GM19397 (cell line): ENCODE results near the gene STAP2.

Source experiments
- ATAC-seq: cut with Tn5 transposase; IDR thresholded peaks from one replicate; pipeline ENCODE4 v1.9.1; 2021; ENCODE audit warnings: mild to moderate bottlenecking, moderate library complexity; ENCODE audit not compliant: unreplicated experiment

STAP2 gene, protein sequence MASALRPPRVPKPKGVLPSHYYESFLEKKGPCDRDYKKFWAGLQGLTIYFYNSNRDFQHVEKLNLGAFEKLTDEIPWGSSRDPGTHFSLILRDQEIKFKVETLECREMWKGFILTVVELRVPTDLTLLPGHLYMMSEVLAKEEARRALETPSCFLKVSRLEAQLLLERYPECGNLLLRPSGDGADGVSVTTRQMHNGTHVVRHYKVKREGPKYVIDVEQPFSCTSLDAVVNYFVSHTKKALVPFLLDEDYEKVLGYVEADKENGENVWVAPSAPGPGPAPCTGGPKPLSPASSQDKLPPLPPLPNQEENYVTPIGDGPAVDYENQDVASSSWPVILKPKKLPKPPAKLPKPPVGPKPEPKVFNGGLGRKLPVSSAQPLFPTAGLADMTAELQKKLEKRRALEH

DNA sequence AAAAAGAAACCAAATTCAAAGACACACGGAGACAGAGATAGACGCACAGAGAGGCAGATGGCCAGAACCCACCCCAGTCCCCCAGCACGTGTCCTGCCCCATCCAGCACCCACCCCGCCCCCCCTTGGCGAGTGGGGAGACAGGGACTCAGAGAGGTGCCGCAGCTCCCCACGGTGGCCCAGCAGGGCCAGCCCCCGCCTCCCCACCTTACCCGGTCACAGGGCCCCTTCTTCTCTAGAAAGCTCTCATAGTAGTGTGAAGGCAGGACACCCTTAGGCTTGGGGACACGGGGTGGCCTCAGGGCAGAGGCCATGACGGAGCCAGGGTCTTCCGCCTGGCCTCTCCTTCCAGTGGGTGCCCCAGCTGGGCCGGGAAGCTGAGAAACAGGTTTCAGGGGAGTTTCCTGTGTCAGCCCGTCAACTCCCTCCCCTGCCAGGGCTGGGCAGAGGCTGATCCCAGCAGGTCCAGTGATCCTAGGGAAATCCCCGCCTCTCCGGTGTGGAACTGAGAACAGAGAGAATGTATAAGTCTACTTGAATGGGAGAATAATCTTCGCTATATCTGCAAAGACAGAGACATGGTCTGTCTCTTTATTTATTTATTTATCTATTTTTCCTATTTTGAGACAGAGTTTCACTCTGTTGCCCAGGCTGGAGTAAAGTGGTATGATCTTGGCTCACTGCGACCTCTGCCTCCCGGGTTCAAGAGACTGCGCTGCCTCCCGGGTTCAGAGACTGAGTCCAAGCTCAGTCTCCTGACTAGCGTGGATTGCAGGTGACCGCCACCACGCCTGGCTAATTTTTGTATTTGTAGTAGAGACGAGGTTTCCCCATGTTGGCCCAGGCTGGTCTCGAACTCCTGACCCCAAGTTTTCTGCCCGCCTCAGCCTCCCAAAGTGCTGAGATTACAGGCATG, at the start of gene STAP2:
STAP2 (minus strand) TSS at position 387 of the 915 bp plus-strand sequence; CDS start at position 313, 74 bp downstream.
- no peak for ATAC-seq

DNA sequence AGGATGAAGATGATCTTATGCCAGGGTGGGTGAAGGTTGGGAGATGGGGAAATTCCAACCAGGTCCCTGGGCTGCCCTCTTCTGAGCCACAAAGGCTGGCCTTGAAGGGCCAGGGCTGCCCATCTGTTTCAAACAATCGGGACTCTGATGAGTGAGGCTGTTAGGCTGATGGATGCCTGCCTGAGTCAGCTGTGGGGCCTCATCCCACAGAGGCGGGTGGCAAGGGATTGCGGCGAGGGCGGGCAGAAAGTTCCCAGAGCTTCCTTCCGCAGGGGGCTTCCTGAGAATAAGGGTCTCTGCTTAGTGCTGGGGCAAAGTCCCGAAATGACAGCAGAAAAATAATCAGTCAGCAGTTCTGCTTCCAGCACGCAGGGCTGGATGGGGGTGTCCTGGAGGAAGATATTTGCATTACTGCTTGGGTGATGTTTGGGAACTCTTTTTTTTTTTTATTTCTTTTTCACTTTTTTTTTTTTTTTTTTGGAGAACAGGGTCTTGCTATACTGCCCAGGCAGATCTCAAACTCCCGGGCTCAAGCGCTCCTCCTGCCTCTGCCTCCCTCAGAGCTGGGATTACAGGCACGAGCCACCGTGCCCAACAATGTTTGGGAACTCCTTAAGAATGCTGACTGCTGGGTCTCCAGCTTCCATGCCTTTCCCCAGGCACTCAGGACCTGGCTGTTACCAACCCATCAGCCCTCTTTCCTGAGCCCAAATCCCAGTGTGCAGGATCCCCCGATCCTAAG, 47.6 kb upstream of the STAP2 start:
- no peak for ATAC-seq

- no peak for ATAC-seq
Observed at GRCh38 chr19:4385291-4386040, 46.8 kb upstream of the STAP2 start.

- ATAC-seq = no peak
Observed at GRCh38 chr19:4380254-4380727, 41.7 kb upstream of the STAP2 start.

GRCh38 chr19:4379383-4380253, 41.0 kb upstream of the STAP2 start:
- no peak for ATAC-seq

DNA sequence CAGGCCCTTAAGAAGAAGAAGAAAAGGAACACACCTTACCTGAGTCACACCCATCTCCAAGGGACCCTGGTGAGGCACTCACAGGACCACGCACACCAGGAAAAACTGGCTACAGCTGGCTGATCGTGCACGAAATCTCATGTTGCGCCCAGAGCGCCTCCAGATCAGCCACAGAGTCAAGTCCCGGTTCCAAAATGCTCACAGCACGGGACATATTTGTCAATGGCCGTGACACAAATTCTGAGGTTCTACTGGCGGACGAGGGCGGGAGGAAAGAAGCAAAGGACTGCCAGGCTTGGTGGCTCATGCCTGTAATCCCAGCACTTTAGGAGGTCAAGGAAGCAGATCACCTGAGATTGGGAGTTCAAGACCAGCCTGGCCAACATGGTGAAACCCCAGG, 40.3 kb upstream of the STAP2 start:
- ATAC-seq = no peak

DNA sequence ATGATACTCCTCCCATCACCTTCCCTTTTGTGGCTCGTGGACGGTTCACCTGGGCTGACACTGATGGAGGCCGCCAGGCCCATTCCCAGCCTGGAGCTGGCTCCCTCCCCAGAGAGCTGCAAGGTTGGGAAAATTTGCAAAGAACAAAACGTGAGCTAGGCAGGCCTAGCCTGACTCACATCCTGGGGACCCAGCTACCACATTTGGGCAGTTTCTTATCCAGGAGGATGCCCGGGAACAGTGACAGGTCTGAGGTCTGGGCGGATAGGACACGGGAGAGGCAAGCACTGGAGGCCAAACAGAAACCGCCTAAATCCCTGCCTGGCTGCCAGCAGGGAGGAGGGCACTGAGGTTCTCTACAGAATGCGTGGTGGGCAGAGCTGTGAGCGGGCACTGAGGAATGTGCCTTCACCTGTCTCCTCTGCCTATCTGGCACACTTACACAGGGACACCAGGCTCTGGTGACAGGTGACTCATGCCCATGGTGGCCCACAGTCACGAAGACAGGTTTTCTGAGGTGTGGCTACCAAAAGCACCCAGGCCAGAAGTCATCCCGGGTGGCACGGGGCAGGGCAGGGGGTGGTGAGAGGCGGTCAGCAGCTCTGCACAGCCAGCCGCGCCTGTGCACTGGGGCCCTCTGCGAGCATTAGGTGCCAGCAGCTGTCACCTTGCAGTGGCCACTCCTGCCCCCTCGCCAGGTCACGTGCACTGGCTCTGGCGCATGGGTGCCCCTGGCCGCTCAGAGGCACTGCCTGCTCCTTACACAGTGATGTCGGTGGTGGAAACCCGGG, 38.6 kb upstream of the STAP2 start:
- no peak for ATAC-seq

DNA sequence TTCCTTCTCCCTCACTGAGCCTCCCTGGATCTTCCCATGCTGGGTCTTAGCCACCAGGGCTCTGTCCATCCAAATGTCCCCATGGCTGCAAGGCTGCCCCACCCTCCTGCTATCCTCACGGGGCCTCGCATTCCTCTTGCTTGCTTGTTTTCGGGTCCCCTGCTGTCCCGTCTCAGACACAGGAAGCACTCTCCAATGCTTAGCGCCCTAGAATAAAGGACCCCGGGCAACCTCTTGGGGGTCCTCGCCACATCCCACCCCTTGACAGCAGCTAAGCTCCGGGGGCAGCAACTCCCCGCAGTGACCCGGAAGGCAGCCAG, 38.0 kb upstream of the STAP2 start:
- no peak for ATAC-seq

DNA sequence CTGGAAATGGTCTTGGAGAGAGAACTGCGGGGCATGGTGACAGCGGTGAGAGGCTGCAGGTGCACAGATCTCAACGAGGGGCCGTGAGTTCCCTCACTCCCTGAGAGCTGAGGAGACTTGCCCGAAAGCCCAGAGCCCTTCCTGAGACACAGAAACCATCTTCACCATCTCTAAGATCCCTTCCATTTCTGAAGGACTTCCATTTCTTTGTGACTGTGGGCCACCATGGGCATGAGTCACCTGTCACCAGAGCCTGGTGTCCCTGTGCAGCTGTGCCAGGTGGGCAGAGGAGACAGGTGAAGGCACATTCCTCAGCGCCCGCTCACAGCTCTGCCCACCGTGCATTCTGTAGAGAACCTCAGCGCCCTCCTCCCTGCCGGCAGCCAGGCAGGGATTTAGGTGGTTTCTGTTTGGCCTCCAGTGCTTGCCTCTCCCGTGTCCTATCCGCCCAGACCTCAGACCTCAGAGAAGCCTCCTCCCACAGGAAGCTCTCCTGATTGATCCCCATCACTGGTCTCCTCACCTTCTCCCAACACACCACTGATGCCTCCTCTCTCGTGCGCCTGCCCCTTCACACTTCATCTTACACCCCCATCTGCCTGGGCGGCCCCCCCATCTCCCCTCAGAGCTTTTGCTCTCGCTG, 37.5 kb upstream of the STAP2 start:
- ATAC-seq = no peak

GRCh38 chr19:4375164-4376027, 36.8 kb upstream of the STAP2 start:
- no peak for ATAC-seq

DNA sequence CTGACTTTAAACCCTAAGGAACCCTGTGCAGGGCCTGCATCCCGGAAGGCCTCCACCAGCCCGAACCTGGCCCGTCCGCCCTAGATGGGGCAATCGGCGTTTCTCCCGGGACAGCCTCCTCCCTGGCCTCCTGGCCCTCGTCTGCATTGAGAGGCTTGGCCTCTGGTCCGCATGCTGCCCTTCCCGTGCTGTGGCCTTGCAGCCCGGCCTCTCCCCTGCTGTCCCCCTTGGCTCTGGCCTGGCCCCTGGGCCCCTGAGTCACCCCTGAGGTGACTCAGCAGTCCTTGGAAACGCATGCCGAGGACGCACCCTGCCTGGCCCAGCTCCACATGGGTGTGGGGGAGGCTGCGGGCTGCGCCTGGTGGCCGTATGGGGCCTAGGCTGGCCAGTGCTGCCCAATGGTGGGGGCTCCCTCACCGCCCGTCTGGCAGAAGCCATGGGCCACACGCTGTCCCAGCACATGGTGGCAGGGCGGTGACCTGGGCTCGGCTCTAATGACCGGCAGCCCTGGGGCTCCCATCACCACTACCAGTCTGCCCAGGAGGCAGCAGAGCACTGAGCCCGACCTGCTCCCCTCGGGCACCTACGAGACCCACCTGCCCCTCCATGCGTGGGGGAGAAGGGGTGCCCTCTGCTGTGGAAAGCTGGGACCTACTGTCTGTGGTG, 36.0 kb upstream of the STAP2 start:
- ATAC-seq = no peak

DNA sequence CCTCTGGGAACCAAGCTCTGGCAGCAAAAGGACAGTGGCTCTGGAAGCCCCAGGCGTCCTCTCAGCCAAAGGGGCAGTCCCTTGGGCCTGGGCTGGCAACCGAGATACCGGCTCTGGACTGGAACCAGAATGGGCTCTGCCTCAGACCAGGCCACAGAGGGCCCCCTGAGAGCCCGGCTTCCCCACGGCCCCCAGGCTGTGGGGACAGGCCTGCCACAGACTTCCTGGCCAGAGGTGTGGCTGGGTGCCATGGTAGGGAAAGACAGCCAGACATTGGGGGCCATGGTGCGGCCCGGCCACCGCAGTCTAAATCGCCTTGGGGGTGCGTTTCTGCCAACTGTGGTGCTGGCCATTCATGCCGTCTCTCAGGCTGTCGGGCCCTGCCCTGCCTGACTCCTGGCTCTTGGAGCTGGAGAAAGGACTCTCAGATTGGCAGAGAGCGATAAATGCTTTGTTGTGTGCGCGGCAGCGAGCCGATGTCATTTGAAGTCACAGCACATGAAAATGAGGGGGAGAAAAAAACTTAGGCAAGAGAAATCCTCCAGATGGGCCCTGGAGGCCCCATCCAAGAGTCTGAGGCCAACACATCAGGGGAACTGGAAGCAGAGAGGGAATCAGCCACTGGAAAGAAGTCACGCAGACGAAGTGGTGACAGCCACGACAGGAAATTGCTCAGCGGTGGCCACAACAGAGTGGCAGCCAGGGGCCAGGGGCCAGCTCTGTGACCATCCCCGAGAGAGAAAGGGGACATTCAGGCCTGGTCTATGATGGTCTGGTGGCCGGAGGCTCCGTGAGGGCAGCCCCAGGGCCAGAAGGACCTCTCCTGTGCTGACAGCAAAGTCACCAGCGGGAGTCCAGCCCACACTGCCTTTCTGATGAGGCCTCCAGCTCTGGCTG, 35.2 kb upstream of the STAP2 start:
- no peak for ATAC-seq

GRCh38 chr19:4373013-4373367, 34.4 kb upstream of the STAP2 start:
- no peak for ATAC-seq

GRCh38 chr19:4372165-4373012, 33.8 kb upstream of the STAP2 start:
- no peak for ATAC-seq
